ENCODE results near the gene ATP6V1D.
"Not testable (repeated sequence)": the region's sequence is repeated elsewhere in the genome, so short reads cannot be mapped to it uniquely, and the experiment has no call there.

- not testable (repeated sequence) for TF ChIP-seq CTCF (IDR thresholded peaks at IDR 0.05); ZFX (IDR thresholded peaks at IDR 0.05; ENCODE audit: borderline replicate concordance)
These were observed 18.4 kb downstream of the ATP6V1D start for GRCh38 chr14:67341231-67341630.

All from 22Rv1 (cell line).